GM23248 (cell line): Measurements from ENCODE around the gene PHACTR3. TPM values are rescaled to one million over a fixed set of nuclear protein-coding genes. Genes with fewer than 3 reads are reported as not detected.

Experiments used
- DNase-seq: peaks from one replicate; pipeline ENCODE4 v3.0.0-alpha.2; 2015
- H2AFZ ChIP-seq: fragments of 200-600 bp; sonication (generic); 2 replicates; pipeline ENCODE4 v1.6.1; 2016; ENCODE audit warnings: antibody characterized with exemption
- H3F3A ChIP-seq: fragments of 200-600 bp; sonication (generic); 2 replicates; pipeline ENCODE4 v1.6.1; 2016; ENCODE audit warnings: mild to moderate bottlenecking, antibody characterized with exemption, mixed run types; ENCODE audit not compliant: insufficient read depth
- H3K27ac ChIP-seq: fragments of 200-600 bp; sonication (generic); 2 replicates; pipeline ENCODE4 v1.5.1; 2016; ENCODE audit warnings: mild to moderate bottlenecking
- H3K27me3 ChIP-seq: fragments of 200-600 bp; sonication (generic); replicated peaks from 2 replicates; pipeline ENCODE4 v1.6.1; 2016; ENCODE audit warnings: mild to moderate bottlenecking; ENCODE audit not compliant: insufficient read depth
- H3K36me3 ChIP-seq: fragments of 200-600 bp; sonication (generic); 2 replicates; pipeline ENCODE4 v1.6.1; 2016; ENCODE audit warnings: low read depth, mild to moderate bottlenecking
- H3K4me1 ChIP-seq: fragments of 200-600 bp; sonication (generic); 2 replicates; pipeline ENCODE4 v1.6.1; 2016; ENCODE audit warnings: mild to moderate bottlenecking; ENCODE audit not compliant: insufficient read depth
- H3K4me2 ChIP-seq: fragments of 200-600 bp; sonication (generic); one replicate; pipeline ENCODE4 v1.6.1; 2016; ENCODE audit warnings: mild to moderate bottlenecking; ENCODE audit not compliant: unreplicated experiment
- H3K4me3 ChIP-seq: fragments of 200-600 bp; sonication (generic); 2 replicates; pipeline ENCODE4 v1.5.1; 2016; ENCODE audit warnings: mild to moderate bottlenecking
- H3K79me2 ChIP-seq: fragments of 200-600 bp; sonication (generic); 2 replicates; pipeline ENCODE4 v1.6.1; 2016; ENCODE audit warnings: mild to moderate bottlenecking; ENCODE audit not compliant: insufficient read depth
- H3K9ac ChIP-seq: fragments of 200-600 bp; sonication (generic); 2 replicates; pipeline ENCODE4 v1.6.1; 2016; ENCODE audit warnings: mild to moderate bottlenecking
- H3K9me2 ChIP-seq: fragments of 200-600 bp; sonication (generic); 2 replicates; pipeline ENCODE4 v1.6.1; 2016; ENCODE audit warnings: mixed run types, mild to moderate bottlenecking, moderate library complexity; ENCODE audit not compliant: insufficient read depth
- H3K9me3 ChIP-seq: fragments of 200-600 bp; sonication (generic); one replicate; pipeline ENCODE4 v1.6.1; 2017; ENCODE audit warnings: low read depth
- H4K20me1 ChIP-seq: fragments of 200-600 bp; sonication (generic); 2 replicates; pipeline ENCODE4 v1.6.0; 2016; ENCODE audit not compliant: insufficient read depth
- EZH2 ChIP-seq: fragments of 200-600 bp; sonication (generic); IDR thresholded peaks from 2 replicates; pipeline ENCODE4 v1.6.1; 2018; ENCODE audit warnings: antibody characterized with exemption, mild to moderate bottlenecking; ENCODE audit not compliant: insufficient read depth, poor library complexity, severe bottlenecking
- EZH2phosphoT487 ChIP-seq: fragments of 200-600 bp; sonication (generic); IDR thresholded peaks from 2 replicates; pipeline ENCODE4 v1.6.1; 2018; ENCODE audit warnings: antibody characterized with exemption, moderate library complexity, mild to moderate bottlenecking, low read depth; ENCODE audit not compliant: insufficient read depth
- WGBS, 2 experiments: methylation state at CpG; one replicate each; pipeline ENCODE4 v1.1.6; 2015 to 2017; ENCODE audit warnings: low lambda C conversion rate in 2 of 2, low coverage in 1 of 2; ENCODE audit errors: missing lambda C conversion rate in 2 of 2; 5-methylcytosine and 5-hydroxymethylcytosine counted together
- in situ Hi-C: fragments of 300-500 bp; cut with MboI; formaldehyde crosslinking; loops from 2 replicates; pipeline ENCODE4 v1.15.0; 2020
- polyA plus RNA-seq: library from polyadenylated mRNA; unstranded; fragments of >200 nt; fragmentation: Nextera tagmentation; extraction: Ambion mirVana; gene quantifications from 2 replicates; pipeline ENCODE4 v1.2.1, GENCODE V29; 2016
- total RNA-seq: library from RNA; depleted of rRNA; stranded (reverse); fragments of >200 nt; shearing (Covaris generic); gene quantifications from 2 replicates; pipeline ENCODE4 v1.2.3, GENCODE V29; 2014

The PHACTR3 gene
- total and polyA plus RNA-seq, 2 experiments from 2014 or later, result not detected

DNA sequence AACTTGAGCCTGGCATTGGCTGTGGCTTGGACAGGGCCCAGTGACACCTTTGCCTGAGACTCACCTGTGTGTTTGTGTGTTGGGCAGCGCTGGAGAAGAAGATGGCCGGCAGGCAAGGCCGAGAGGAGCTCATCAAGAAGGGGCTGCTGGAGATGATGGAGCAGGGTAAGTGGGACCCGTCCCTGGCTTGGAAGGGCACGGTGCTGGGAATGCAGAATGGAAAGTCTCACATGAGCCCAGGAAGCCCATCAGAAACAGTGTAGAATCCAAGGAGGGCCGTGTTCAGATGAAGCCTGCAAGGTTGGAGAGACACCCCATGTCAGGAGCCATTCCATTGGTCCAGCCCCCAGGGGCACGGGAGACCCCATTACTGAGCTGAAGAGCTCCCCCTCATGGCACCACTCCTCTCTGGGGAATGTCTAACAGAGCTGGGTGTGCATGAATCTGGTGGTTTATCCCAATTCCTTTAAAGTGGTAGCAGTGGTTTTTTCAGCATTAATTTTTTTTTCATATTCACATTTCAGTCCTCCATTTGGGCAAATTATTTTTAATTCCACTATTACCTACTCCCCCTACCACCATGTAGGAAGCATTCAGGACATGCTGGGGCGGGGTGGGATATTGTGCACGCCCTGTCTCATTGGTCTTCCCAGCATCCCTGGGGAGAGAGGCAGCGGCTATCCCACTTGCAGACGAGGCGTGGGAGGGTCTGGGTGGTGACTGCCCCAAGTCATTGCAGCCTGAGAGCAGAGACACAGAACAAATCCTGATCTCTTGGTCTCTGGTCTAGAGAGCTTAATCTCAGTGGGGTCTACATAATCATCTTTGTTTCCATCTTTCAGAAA lies 143.6 kb downstream of the PHACTR3 start:
- Histone ChIP-seq H2AFZ (no peak overlapping the region), H3K79me2 (no peaks in the 10 kb centered on the region), H3K9ac (no peak overlapping the region), H4K20me1 (no peaks in the 10 kb centered on the region), H3K36me3 (no peaks in the 10 kb centered on the region), H3K27me3 (peaks cover 4% of the 10 kb centered on the region), H3K9me3 (no peaks in the 10 kb centered on the region), H3K4me2 (peak overlapping the region; percentile 63), H3K4me1 (peaks cover 27% of the 10 kb centered on the region), H3K4me3 (no peak overlapping the region), H3K9me2 (no peaks in the 10 kb centered on the region), H3F3A (peaks cover 29% of the 10 kb centered on the region), H3K27ac (peak overlapping the region; percentile 95)
- no peak for DNase-seq
- 79 to 80% methylated on average over 12 of the region's 12 CpGs for WGBS, 2 experiments
- TF ChIP-seq EZH2phosphoT487, result no peak
- no peak for TF ChIP-seq EZH2
- in situ Hi-C loops, result loop anchor here (10.0 kb wide), 1 partner anchor 163 kb away; no protein-coding TSS in a partner anchor

DNA sequence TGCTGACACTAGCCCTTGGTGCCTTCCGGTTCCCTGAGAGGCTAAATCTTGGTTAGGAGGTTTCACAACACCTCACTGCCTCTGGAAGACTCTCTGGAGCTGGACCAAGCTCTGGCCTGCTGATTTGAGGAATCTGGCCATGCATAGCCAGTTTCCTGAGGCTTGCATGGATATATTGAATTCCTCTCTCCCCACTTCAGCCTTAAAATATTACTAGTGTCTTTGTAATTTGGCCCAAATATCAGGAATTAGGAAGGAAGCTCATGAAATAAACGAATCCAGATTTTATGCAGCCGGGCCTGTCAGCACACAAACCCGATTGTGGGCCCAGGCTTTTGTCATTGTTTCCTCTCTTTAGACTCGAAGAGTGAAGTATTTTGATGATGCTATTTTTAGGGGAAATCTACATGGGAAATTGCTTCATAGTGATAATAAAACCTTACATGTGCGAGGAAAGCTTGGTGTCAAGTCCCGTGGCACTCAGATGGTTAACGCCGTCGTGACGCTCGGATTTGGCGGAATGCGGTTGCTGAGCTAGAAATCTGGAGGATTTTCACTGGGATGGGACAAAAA lies 144.4 kb downstream of the PHACTR3 start:
- Histone ChIP-seq H3F3A (peaks cover 29% of the 10 kb centered on the region), H3K9me3 (no peaks in the 10 kb centered on the region), H3K27me3 (peaks cover 12% of the 10 kb centered on the region), H3K4me2 (peak overlapping the region; percentile 90), H3K4me3 (peak overlapping the region; percentile 51), H3K79me2 (no peaks in the 10 kb centered on the region), H3K9me2 (no peaks in the 10 kb centered on the region), H3K9ac (peak overlapping the region; percentile 70), H2AFZ (peak overlapping the region; percentile 42; the same call in 1 of the 2 replicates), H3K27ac (peak overlapping the region; percentile 95), H4K20me1 (no peaks in the 10 kb centered on the region), H3K36me3 (no peaks in the 10 kb centered on the region), H3K4me1 (peaks cover 27% of the 10 kb centered on the region)
- WGBS, 2 experiments, result 1% methylated on average over 14 of the region's 14 CpGs
- peak; percentile 91; the same call in 1 of the 2 replicates for TF ChIP-seq EZH2phosphoT487
- TF ChIP-seq EZH2, result no peak
- peak; percentile 93 for DNase-seq
- in situ Hi-C loops, result loop anchor here (10.0 kb wide), 1 partner anchor 164 kb away; no protein-coding TSS in a partner anchor

DNA sequence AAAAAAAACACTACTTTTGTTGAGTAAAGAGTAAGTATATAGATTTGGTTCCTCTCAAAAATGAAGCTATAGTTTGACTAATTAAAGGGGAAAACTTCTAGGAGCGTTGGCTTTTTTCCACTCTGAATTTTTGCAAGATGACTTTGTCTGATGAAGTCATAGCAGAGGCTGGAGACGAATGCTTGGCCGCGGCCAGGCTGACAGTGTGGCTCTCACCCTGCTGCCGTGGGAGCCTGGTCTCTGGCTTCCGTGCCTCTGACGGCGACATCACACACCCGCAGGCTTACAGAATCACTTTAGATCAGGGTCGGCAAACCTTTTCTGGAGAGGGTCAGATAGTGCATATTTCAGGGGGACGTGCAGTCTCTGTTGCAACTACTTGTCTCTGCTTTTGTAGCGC lies 145.0 kb downstream of the PHACTR3 start:
- TF ChIP-seq EZH2 (no peak), EZH2phosphoT487 (no peak)
- Histone ChIP-seq H3K27me3 (peaks cover 18% of the 10 kb centered on the region), H3K9me3 (no peaks in the 10 kb centered on the region), H3K36me3 (no peaks in the 10 kb centered on the region), H3K9me2 (no peaks in the 10 kb centered on the region), H3F3A (peaks cover 29% of the 10 kb centered on the region), H4K20me1 (no peaks in the 10 kb centered on the region), H2AFZ (peak overlapping the region; percentile 42; the same call in 1 of the 2 replicates), H3K4me1 (peaks cover 27% of the 10 kb centered on the region), H3K27ac (peak overlapping the region; percentile 95), H3K79me2 (no peaks in the 10 kb centered on the region), H3K9ac (peak overlapping the region; percentile 70), H3K4me3 (peak overlapping the region; percentile 51), H3K4me2 (peak overlapping the region; percentile 90)
- peak; percentile 96 for DNase-seq
- in situ Hi-C loops, result loop anchor here (10.0 kb wide), 1 partner anchor 164 kb away; no protein-coding TSS in a partner anchor
- WGBS, 2 experiments, result 1% methylated on average over 12 of the region's 12 CpGs

DNA sequence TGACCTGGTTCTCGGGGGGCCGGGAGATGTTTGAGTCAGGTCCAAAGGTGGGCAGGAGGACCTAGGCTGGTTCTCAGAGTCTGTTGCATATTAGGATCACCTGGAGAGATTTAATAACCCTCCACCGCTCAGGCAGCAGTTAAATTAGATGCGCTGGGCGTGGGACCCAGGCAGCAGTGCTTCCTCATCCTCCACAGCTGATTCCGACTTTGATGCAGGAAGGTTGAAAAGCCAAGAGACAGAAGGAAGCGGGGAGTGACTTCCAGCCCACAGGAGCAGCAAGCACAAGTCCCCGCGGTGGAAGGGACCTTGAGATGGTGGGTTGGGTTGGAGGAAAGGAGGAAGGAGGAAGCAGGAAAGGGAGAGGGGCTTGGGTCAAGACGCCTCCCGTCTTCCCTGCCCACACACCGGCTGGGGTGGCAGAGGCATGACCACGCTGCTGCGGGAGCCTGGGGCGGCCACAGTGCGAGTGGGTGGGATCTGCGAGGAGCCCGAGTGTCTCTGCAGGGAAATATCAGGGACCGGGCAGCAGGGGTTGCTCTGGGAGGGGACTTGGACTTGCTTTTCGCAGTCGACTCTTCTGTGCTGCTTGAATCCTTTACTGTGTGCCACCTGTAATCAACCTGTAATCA lies 146.0 kb downstream of the PHACTR3 start:
- peaks cover 29% of the 10 kb centered on the region for H3F3A ChIP-seq
- no peaks in the 10 kb centered on the region for H3K9me3 ChIP-seq
- peaks cover 27% of the 10 kb centered on the region for H3K27me3 ChIP-seq
- peaks cover 27% of the 10 kb centered on the region for H3K4me1 ChIP-seq
- H2AFZ ChIP-seq, result no peak overlapping the region
- H3K79me2 ChIP-seq, result no peaks in the 10 kb centered on the region
- no peak for TF ChIP-seq EZH2
- TF ChIP-seq EZH2phosphoT487, result no peak
- no peaks in the 10 kb centered on the region for H4K20me1 ChIP-seq
- in situ Hi-C loops, result no loop called here
- H3K4me2 ChIP-seq, result peak overlapping the region; percentile 90
- no peak overlapping the region for H3K4me3 ChIP-seq
- 62 to 64% methylated on average over 21 of the region's 21 CpGs for WGBS, 2 experiments
- 0 out of 2 replicates have a peak overlapping the region, but pooled peaks have one; percentile 70 for H3K9ac ChIP-seq
- no peaks in the 10 kb centered on the region for H3K9me2 ChIP-seq
- H3K27ac ChIP-seq, result peak overlapping the region; percentile 95; the same call in 1 of the 2 replicates
- no peaks in the 10 kb centered on the region for H3K36me3 ChIP-seq
- DNase-seq, result no peak
